Thyroid gland (tissue), 4 donors: Measurements from ENCODE around the gene CLSTN1.

Source experiments
- CTCF ChIP-seq, 6 experiments: fragments of 200-600 bp in 3 of 6; fragments of 450-650 bp in 3 of 6; sonication (generic) in 3 of 6; IDR thresholded peaks; one replicate each; pipeline ENCODE4 v1.5.1; 2016 to 2019; ENCODE audit warnings: antibody characterized with exemption in 6 of 6, mild to moderate bottlenecking in 2 of 6, inconsistent platforms in 1 of 6, moderate library complexity in 1 of 6
- POLR2A ChIP-seq, 2 donors: fragments of 450-650 bp; IDR thresholded peaks; one replicate each; pipeline ENCODE4 v1.6.1; 2017; ENCODE audit warnings: antibody characterized with exemption in 2 of 2, mild to moderate bottlenecking in 2 of 2, moderate library complexity in 1 of 2

- TF ChIP-seq CTCF (IDR thresholded peaks at IDR 0.05), result peak in 3 of 6 experiments; percentile 6 to 26 (median 17)
- no peak for TF ChIP-seq POLR2A (IDR thresholded peaks at IDR 0.05)
Observed at GRCh38 chr1:9687120-9687873, 136.5 kb downstream of the CLSTN1 start.
